Measurements from ENCODE around the gene KLHL10.

The KLHL10 gene

DNA sequence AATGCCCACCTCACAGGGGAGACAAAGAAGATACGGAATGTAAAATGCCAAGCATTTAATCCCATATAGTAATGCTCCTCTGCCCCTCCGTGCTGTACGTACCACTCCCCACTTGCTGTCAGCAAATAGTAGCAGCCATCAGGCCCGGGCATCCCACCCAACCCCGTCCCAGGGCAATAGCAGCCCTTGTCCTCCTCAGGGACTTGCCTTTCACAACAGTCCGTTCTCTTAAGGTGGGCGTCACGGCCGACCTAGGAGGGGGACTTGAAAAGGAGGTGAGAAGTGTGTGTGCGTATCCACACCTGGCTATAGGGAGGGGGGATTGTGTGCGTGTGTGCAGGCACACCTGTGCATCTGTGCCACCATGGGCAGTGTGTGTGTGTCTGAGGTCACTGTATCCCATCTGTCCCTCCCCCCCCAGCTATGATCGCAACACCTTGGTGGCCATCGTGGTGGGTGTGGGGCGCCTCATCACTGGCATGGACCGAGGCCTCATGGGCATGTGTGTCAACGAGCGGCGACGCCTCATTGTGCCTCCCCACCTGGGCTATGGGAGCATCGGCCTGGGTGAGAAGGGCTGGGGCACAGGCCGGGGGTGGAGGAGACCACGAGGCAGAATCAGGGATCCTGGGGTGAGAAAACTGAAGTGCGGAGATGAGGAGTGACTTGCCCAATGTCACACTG lies 20.8 kb upstream of the KLHL10 start:
- Histone ChIP-seq H3K9me3 (ENCODE audit: insufficient read depth, low read length) (no peaks in the 10 kb centered on the region), H3K36me3 (ENCODE audit: insufficient read depth, insufficient read length, low read length) (peaks cover 61% of the 10 kb centered on the region)

DNA sequence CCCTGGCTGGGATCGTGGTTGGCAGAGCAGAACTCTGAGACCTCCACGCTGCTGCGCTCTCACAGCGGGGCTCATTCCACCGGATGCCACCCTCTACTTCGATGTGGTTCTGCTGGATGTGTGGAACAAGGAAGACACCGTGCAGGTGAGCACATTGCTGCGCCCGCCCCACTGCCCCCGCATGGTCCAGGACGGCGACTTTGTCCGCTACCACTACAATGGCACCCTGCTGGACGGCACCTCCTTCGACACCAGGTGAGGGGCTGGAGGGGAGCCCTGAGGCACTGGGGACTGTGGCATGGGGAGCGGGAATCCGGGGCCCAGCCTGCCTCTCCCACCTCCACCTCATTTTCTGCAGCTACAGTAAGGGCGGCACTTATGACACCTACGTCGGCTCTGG lies 19.6 kb upstream of the KLHL10 start:
- Histone ChIP-seq H3K9ac (ENCODE audit: insufficient read length, low read depth) (no peak overlapping the region), H3K36me3 (ENCODE audit: insufficient read depth, insufficient read length, low read length) (peaks cover 71% of the 10 kb centered on the region), H3K9me3 (ENCODE audit: insufficient read depth, low read length) (no peaks in the 10 kb centered on the region), H3K4me3 (ENCODE audit: insufficient read length, low read depth) (no peak overlapping the region), H3K4me1 (ENCODE audit: insufficient read depth, insufficient read length) (peaks cover 26% of the 10 kb centered on the region), H3K27me3 (ENCODE audit: insufficient read depth, insufficient read length) (no peaks in the 10 kb centered on the region)
- no peak for TF ChIP-seq SUZ12 (IDR thresholded peaks at IDR 0.05; ENCODE audit: extremely low read depth, insufficient read depth, insufficient read length)
- no peak for TF ChIP-seq ZNF274 (IDR thresholded peaks at IDR 0.05; ENCODE audit: low read depth, low read length)
- TF ChIP-seq YY1 (IDR thresholded peaks at IDR 0.05; ENCODE audit: insufficient read depth, insufficient read length) = no peak
- DNase-seq (ENCODE audit: low read depth, low spot score) = no peak

More for the DNA sequence above, 20.8 kb upstream of the KLHL10 start:
- peaks cover 26% of the 10 kb centered on the region for H3K4me1 ChIP-seq (ENCODE audit: insufficient read depth, insufficient read length)
- H3K27me3 ChIP-seq (ENCODE audit: insufficient read depth, insufficient read length) = no peaks in the 10 kb centered on the region
- H3K4me3 ChIP-seq (ENCODE audit: insufficient read length, low read depth) = no peak overlapping the region
- no peak for DNase-seq (ENCODE audit: low read depth, low spot score)
- TF ChIP-seq ZNF274 (IDR thresholded peaks at IDR 0.05; ENCODE audit: low read depth, low read length) = no peak
- no peak for TF ChIP-seq SUZ12 (IDR thresholded peaks at IDR 0.05; ENCODE audit: extremely low read depth, insufficient read depth, insufficient read length)
- TF ChIP-seq YY1 (IDR thresholded peaks at IDR 0.05; ENCODE audit: insufficient read depth, insufficient read length) = no peak
- no peak overlapping the region for H3K9ac ChIP-seq (ENCODE audit: insufficient read length, low read depth)

DNA sequence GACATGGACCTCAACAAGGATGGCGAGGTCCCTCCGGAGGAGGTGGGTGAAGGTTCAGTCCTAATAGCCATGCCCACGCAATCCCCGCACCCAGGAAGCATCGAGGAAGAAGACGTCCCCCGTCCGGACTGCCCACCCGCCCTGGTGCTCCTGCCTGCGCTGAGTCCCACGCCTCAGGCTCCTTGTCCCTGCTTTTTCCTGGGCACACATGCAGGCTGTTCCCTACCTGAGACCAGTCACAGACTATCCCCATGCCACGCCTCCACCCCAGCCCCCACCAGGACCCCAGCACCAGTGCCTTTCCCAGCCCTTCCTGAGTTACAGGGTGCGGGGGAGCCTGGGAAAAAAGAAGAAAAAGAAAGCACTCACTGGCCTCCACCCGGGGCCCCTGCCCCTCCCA lies 15.8 kb upstream of the KLHL10 start:
- Histone ChIP-seq H3K9me3 (ENCODE audit: insufficient read depth, low read length) (no peaks in the 10 kb centered on the region), H3K27me3 (ENCODE audit: insufficient read depth, insufficient read length) (no peaks in the 10 kb centered on the region), H3K4me1 (ENCODE audit: insufficient read depth, insufficient read length) (peaks cover 22% of the 10 kb centered on the region), H3K9ac (ENCODE audit: insufficient read length, low read depth) (no peak overlapping the region), H3K36me3 (ENCODE audit: insufficient read depth, insufficient read length, low read length) (peaks cover 77% of the 10 kb centered on the region), H3K4me3 (ENCODE audit: insufficient read length, low read depth) (no peak overlapping the region)
- no peak for DNase-seq (ENCODE audit: low read depth, low spot score)
- TF ChIP-seq SUZ12 (IDR thresholded peaks at IDR 0.05; ENCODE audit: extremely low read depth, insufficient read depth, insufficient read length) = no peak
- no peak for TF ChIP-seq ZNF274 (IDR thresholded peaks at IDR 0.05; ENCODE audit: low read depth, low read length)
- no peak for TF ChIP-seq YY1 (IDR thresholded peaks at IDR 0.05; ENCODE audit: insufficient read depth, insufficient read length)

DNA sequence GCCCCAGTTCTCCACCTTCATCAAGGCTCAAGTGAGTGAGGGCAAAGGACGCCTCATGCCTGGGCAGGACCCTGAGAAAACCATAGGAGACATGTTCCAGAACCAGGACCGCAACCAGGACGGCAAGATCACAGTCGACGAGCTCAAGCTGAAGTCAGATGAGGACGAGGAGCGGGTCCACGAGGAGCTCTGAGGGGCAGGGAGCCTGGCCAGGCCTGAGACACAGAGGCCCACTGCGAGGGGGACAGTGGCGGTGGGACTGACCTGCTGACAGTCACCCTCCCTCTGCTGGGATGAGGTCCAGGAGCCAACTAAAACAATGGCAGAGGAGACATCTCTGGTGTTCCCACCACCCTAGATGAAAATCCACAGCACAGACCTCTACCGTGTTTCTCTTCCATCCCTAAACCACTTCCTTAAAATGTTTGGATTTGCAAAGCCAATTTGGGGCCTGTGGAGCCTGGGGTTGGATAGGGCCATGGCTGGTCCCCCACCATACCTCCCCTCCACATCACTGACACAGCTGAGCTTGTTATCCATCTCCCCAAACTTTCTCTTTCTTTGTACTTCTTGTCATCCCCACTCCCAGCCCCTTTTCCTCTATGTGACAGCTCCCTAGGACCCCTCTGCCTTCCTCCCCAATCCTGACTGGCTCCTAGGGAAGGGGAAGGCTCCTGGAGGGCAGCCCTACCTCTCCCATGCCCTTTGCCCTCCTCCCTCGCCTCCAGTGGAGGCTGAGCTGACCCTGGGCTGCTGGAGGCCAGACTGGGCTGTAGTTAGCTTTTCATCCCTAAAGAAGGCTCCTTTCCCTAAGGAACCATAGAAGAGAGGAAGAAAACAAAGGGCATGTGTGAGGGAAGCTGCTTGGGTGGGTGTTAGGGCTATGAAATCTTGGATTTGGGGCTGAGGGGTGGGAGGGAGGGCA lies 15.1 kb upstream of the KLHL10 start:
- H3K9ac ChIP-seq (ENCODE audit: insufficient read length, low read depth) = no peak overlapping the region
- H3K4me3 ChIP-seq (ENCODE audit: insufficient read length, low read depth) = no peak overlapping the region
- H3K27me3 ChIP-seq (ENCODE audit: insufficient read depth, insufficient read length) = no peaks in the 10 kb centered on the region
- H3K4me1 ChIP-seq (ENCODE audit: insufficient read depth, insufficient read length) = peaks cover 18% of the 10 kb centered on the region
- no peaks in the 10 kb centered on the region for H3K9me3 ChIP-seq (ENCODE audit: insufficient read depth, low read length)
- H3K36me3 ChIP-seq (ENCODE audit: insufficient read depth, insufficient read length, low read length) = peaks cover 73% of the 10 kb centered on the region
- TF ChIP-seq ZNF274 (IDR thresholded peaks at IDR 0.05; ENCODE audit: low read depth, low read length) (no peak), YY1 (IDR thresholded peaks at IDR 0.05; ENCODE audit: insufficient read depth, insufficient read length) (no peak), SUZ12 (IDR thresholded peaks at IDR 0.05; ENCODE audit: extremely low read depth, insufficient read depth, insufficient read length) (no peak)
- DNase-seq (ENCODE audit: low read depth, low spot score) = no peak

DNA sequence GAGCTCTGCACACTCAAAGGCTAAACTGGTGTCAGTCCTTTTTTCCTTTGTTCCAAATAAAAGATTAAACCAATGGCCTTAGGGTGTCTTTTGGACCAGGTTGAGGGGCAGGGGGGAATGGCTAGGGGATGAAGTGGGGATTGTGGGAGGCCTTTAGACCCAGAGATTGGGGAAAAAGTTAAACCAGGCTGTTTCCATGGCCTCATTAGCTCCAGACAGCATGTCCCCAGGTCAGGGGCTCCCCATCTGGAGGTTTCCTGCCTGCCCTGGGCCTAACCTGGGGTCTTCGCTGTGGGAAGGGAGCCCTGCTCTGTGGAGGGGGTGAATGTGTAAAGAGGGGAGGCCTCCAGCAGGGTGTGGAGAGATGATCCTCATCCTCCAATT lies 14.5 kb upstream of the KLHL10 start:
- Histone ChIP-seq H3K4me1 (ENCODE audit: insufficient read depth, insufficient read length) (peaks cover 15% of the 10 kb centered on the region), H3K9me3 (ENCODE audit: insufficient read depth, low read length) (no peaks in the 10 kb centered on the region), H3K27me3 (ENCODE audit: insufficient read depth, insufficient read length) (no peaks in the 10 kb centered on the region), H3K36me3 (ENCODE audit: insufficient read depth, insufficient read length, low read length) (peaks cover 76% of the 10 kb centered on the region), H3K9ac (ENCODE audit: insufficient read length, low read depth) (no peak overlapping the region), H3K4me3 (ENCODE audit: insufficient read length, low read depth) (no peak overlapping the region)
- no peak for TF ChIP-seq YY1 (IDR thresholded peaks at IDR 0.05; ENCODE audit: insufficient read depth, insufficient read length)
- TF ChIP-seq SUZ12 (IDR thresholded peaks at IDR 0.05; ENCODE audit: extremely low read depth, insufficient read depth, insufficient read length) = no peak
- TF ChIP-seq ZNF274 (IDR thresholded peaks at IDR 0.05; ENCODE audit: low read depth, low read length) = no peak
- no peak for DNase-seq (ENCODE audit: low read depth, low spot score)

DNA sequence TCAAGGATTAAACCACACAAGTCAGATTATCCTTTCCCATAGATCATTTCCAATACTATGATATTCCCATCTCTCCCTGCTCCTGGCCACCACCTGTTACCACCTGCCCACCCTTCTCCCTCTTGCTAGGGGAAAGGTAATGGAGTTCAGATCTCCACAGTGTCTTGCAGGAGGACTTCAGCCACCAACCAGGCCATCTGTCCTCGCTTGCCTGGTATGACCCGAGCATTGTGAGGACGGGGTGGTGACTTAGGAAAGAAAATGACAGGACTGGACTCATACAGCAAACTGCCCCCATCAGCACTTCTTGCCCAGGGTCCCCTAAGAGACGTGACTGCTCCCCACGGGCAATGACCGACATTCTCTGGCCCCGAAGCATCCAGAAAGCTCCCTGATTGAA lies 14.0 kb upstream of the KLHL10 start:
- peaks cover 15% of the 10 kb centered on the region for H3K4me1 ChIP-seq (ENCODE audit: insufficient read depth, insufficient read length)
- TF ChIP-seq ZNF274 (IDR thresholded peaks at IDR 0.05; ENCODE audit: low read depth, low read length) (no peak), YY1 (IDR thresholded peaks at IDR 0.05; ENCODE audit: insufficient read depth, insufficient read length) (no peak), SUZ12 (IDR thresholded peaks at IDR 0.05; ENCODE audit: extremely low read depth, insufficient read depth, insufficient read length) (no peak)
- H3K9ac ChIP-seq (ENCODE audit: insufficient read length, low read depth) = no peak overlapping the region
- no peak for DNase-seq (ENCODE audit: low read depth, low spot score)
- H3K36me3 ChIP-seq (ENCODE audit: insufficient read depth, insufficient read length, low read length) = peaks cover 76% of the 10 kb centered on the region
- H3K27me3 ChIP-seq (ENCODE audit: insufficient read depth, insufficient read length) = no peaks in the 10 kb centered on the region
- H3K9me3 ChIP-seq (ENCODE audit: insufficient read depth, low read length) = no peaks in the 10 kb centered on the region
- H3K4me3 ChIP-seq (ENCODE audit: insufficient read length, low read depth) = no peak overlapping the region

DNA sequence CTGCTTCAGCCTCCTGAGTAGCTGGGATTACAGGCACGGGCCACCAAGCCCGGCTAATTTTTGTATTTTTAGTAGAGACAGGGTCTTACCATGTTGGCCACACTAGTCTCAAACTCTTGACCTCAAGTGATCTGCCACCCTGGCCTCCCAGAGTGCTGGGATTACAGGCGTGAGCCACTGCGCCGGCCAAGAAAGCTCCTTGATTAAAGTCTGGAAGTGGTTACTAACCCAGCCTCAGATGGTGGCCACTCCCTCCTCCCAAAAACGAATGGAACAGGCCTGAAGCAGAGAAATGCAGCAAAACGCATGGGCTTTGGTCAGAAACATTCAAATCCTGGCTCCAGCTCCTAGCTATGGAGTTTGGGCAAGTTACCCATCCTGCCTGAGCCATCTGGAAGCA lies 13.5 kb upstream of the KLHL10 start:
- no peak for DNase-seq (ENCODE audit: low read depth, low spot score)
- peaks cover 77% of the 10 kb centered on the region for H3K36me3 ChIP-seq (ENCODE audit: insufficient read depth, insufficient read length, low read length)
- no peak overlapping the region for H3K4me3 ChIP-seq (ENCODE audit: insufficient read length, low read depth)
- H3K9ac ChIP-seq (ENCODE audit: insufficient read length, low read depth) = no peak overlapping the region
- H3K27me3 ChIP-seq (ENCODE audit: insufficient read depth, insufficient read length) = no peaks in the 10 kb centered on the region
- no peaks in the 10 kb centered on the region for H3K9me3 ChIP-seq (ENCODE audit: insufficient read depth, low read length)
- peaks cover 12% of the 10 kb centered on the region for H3K4me1 ChIP-seq (ENCODE audit: insufficient read depth, insufficient read length)
- TF ChIP-seq ZNF274 (IDR thresholded peaks at IDR 0.05; ENCODE audit: low read depth, low read length) (no peak), SUZ12 (IDR thresholded peaks at IDR 0.05; ENCODE audit: extremely low read depth, insufficient read depth, insufficient read length) (no peak), YY1 (IDR thresholded peaks at IDR 0.05; ENCODE audit: insufficient read depth, insufficient read length) (no peak)

All from NT2/D1 (cell line).